ACC112 (cell line): ENCODE measurements around the gene COMMD10.

Experiments used
- H2AFZ ChIP-seq: fragments of 200-600 bp; sonication (generic); one replicate; pipeline ENCODE4 v1.6.0; 2017; ENCODE audit warnings: antibody characterized with exemption, low read length; ENCODE audit not compliant: unreplicated experiment
- H3K27ac ChIP-seq: fragments of 200-600 bp; sonication (generic); 2 replicates; pipeline ENCODE4 v1.5.1; 2014; ENCODE audit warnings: low read depth, mild to moderate bottlenecking, antibody characterized with exemption, low read length, moderate library complexity
- H3K27me3 ChIP-seq: fragments of 200-600 bp; sonication (generic); 2 replicates; pipeline ENCODE4 v1.6.1; 2014; ENCODE audit warnings: mild to moderate bottlenecking, antibody characterized with exemption, low read length, moderate library complexity, mixed read lengths; ENCODE audit not compliant: insufficient read depth
- H3K36me3 ChIP-seq: fragments of 200-600 bp; sonication (generic); 2 replicates; pipeline ENCODE4 v1.6.1; 2016; ENCODE audit warnings: mild to moderate bottlenecking, antibody characterized with exemption, low read length, moderate library complexity, mixed read lengths; ENCODE audit not compliant: insufficient read depth
- H3K4me1 ChIP-seq: fragments of 200-600 bp; sonication (generic); one replicate; pipeline ENCODE4 v1.6.1; 2016; ENCODE audit warnings: low read length, mixed read lengths; ENCODE audit not compliant: insufficient read depth, unreplicated experiment, control insufficient read depth
- H3K4me3 ChIP-seq: fragments of 200-600 bp; sonication (generic); 2 replicates; pipeline ENCODE4 v1.5.1; 2014; ENCODE audit warnings: mild to moderate bottlenecking, low read depth, low read length
- H3K79me2 ChIP-seq: fragments of 200-600 bp; sonication (generic); one replicate; pipeline ENCODE4 v1.6.0; 2016; ENCODE audit warnings: low read length; ENCODE audit not compliant: control insufficient read depth, unreplicated experiment, insufficient read depth

COMMD10 gene

GRCh38 chr5:116084871-116085715 is at the start of gene COMMD10:
Gene COMMD10, plus strand, starts transcription at chr5:116085025.
- Histone ChIP-seq H3K27me3 (no peaks in the 10 kb centered on the region), H3K36me3 (no peaks in the 10 kb centered on the region), H3K79me2 (peaks cover 48% of the 10 kb centered on the region), H2AFZ (peak within 1 kb of the TSS; percentile 85), H3K4me1 (peaks cover 17% of the 10 kb centered on the region), H3K4me3 (peak within 1 kb of the TSS; percentile 85), H3K27ac (peak within 1 kb of the TSS; percentile 44)

GRCh38 chr5:116035123-116035522 is 49.7 kb upstream of the COMMD10 start:
- H3K4me1 ChIP-seq, result peaks cover 10% of the 10 kb centered on the region
- H3K4me3 ChIP-seq, result no peak overlapping the region
- H3K79me2 ChIP-seq, result no peaks in the 10 kb centered on the region
- H3K27ac ChIP-seq, result no peak overlapping the region
- no peaks in the 10 kb centered on the region for H3K27me3 ChIP-seq
- no peak overlapping the region for H2AFZ ChIP-seq
- H3K36me3 ChIP-seq, result no peaks in the 10 kb centered on the region

- Histone ChIP-seq H3K4me3 (no peak overlapping the region), H3K27me3 (no peaks in the 10 kb centered on the region), H3K4me1 (no peaks in the 10 kb centered on the region), H3K79me2 (no peaks in the 10 kb centered on the region), H3K27ac (no peak overlapping the region), H2AFZ (no peak overlapping the region), H3K36me3 (no peaks in the 10 kb centered on the region)
These were observed 47.5 kb upstream of the COMMD10 start for GRCh38 chr5:116037236-116037822.

- H3K4me1 ChIP-seq, result no peaks in the 10 kb centered on the region
- H3K27me3 ChIP-seq, result no peaks in the 10 kb centered on the region
- H3K79me2 ChIP-seq, result no peaks in the 10 kb centered on the region
- H3K36me3 ChIP-seq, result no peaks in the 10 kb centered on the region
- H2AFZ ChIP-seq, result no peak overlapping the region
- H3K27ac ChIP-seq, result no peak overlapping the region
- H3K4me3 ChIP-seq, result no peak overlapping the region
These were observed 46.0 kb upstream of the COMMD10 start for GRCh38 chr5:116038817-116039216.

- Histone ChIP-seq H3K4me3 (no peak overlapping the region), H3K36me3 (no peaks in the 10 kb centered on the region), H3K4me1 (no peaks in the 10 kb centered on the region), H3K79me2 (no peaks in the 10 kb centered on the region), H3K27me3 (no peaks in the 10 kb centered on the region), H3K27ac (no peak overlapping the region), H2AFZ (no peak overlapping the region)
These were observed 42.5 kb upstream of the COMMD10 start for GRCh38 chr5:116042375-116042774.

GRCh38 chr5:116044073-116044472 is 40.8 kb upstream of the COMMD10 start:
- Histone ChIP-seq H3K4me1 (no peaks in the 10 kb centered on the region), H3K27me3 (peaks cover 8% of the 10 kb centered on the region; the same call in 1 of the 2 replicates), H3K79me2 (no peaks in the 10 kb centered on the region), H2AFZ (no peak overlapping the region), H3K27ac (no peak overlapping the region), H3K36me3 (no peaks in the 10 kb centered on the region), H3K4me3 (no peak overlapping the region)

- no peaks in the 10 kb centered on the region for H3K4me1 ChIP-seq
These were observed 39.0 kb upstream of the COMMD10 start for GRCh38 chr5:116045821-116046220.

GRCh38 chr5:116046261-116046660 is 38.6 kb upstream of the COMMD10 start:
- no peak overlapping the region for H3K4me3 ChIP-seq
- no peak overlapping the region for H2AFZ ChIP-seq
- H3K79me2 ChIP-seq, result no peaks in the 10 kb centered on the region
- no peak overlapping the region for H3K27ac ChIP-seq
- H3K4me1 ChIP-seq, result no peaks in the 10 kb centered on the region
- H3K36me3 ChIP-seq, result no peaks in the 10 kb centered on the region
- H3K27me3 ChIP-seq, result peaks cover 13% of the 10 kb centered on the region; the same call in 1 of the 2 replicates

More at GRCh38 chr5:116045821-116046220, 39.0 kb upstream of the COMMD10 start:
- Histone ChIP-seq H3K36me3 (no peaks in the 10 kb centered on the region), H2AFZ (no peak overlapping the region), H3K27ac (no peak overlapping the region), H3K27me3 (peaks cover 13% of the 10 kb centered on the region; the same call in 1 of the 2 replicates), H3K79me2 (no peaks in the 10 kb centered on the region), H3K4me3 (no peak overlapping the region)

- Histone ChIP-seq H2AFZ (no peak overlapping the region), H3K4me1 (no peaks in the 10 kb centered on the region), H3K27me3 (peaks cover 13% of the 10 kb centered on the region; the same call in 1 of the 2 replicates), H3K79me2 (no peaks in the 10 kb centered on the region), H3K4me3 (no peak overlapping the region), H3K36me3 (no peaks in the 10 kb centered on the region), H3K27ac (no peak overlapping the region)
These were observed 38.0 kb upstream of the COMMD10 start for GRCh38 chr5:116046823-116047222.

GRCh38 chr5:116058346-116058936 is 26.4 kb upstream of the COMMD10 start:
- Histone ChIP-seq H3K4me3 (no peak overlapping the region), H3K27me3 (no peaks in the 10 kb centered on the region), H3K79me2 (no peaks in the 10 kb centered on the region), H3K4me1 (no peaks in the 10 kb centered on the region), H3K36me3 (no peaks in the 10 kb centered on the region), H2AFZ (no peak overlapping the region), H3K27ac (no peak overlapping the region)
